HT1080 (cell line): ENCODE results near the gene NPLOC4. TPM values are rescaled to one million over a fixed set of nuclear protein-coding genes. Genes with fewer than 3 reads are reported as not detected.

Source experiments
- DNase-seq: peaks from one replicate; pipeline ENCODE4 v3.0.0-alpha.2; 2015; ENCODE audit warnings: low read depth
- total RNA-seq: library from RNA; depleted of rRNA; stranded (reverse); fragments of >200 nt; shearing (Covaris generic); gene quantifications from 2 replicates; pipeline ENCODE4 v1.2.3, GENCODE V29; 2014

Gene NPLOC4
- total RNA-seq, 1 experiment from 2014 or later: 83.9 TPM

DNA sequence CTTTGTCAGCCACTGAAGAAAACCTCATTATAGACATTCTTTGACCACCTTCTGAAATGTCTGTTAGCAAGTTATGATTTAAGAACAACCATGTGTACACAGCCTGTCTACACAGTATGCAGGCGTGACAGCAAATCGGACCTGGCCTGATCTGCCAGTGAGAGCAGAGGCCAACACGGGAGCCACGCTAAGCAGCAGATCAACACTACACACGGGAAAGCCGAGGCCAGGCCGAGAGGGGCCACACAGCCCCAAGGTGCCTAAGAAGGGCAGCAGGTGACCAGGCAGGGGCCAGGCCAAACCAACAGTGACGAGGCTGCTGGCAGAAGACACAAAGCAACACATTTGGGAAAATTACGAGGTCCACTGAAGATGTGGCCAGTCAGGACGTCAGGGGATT is 68.5 kb downstream of the NPLOC4 start:
- no peak for DNase-seq

DNA sequence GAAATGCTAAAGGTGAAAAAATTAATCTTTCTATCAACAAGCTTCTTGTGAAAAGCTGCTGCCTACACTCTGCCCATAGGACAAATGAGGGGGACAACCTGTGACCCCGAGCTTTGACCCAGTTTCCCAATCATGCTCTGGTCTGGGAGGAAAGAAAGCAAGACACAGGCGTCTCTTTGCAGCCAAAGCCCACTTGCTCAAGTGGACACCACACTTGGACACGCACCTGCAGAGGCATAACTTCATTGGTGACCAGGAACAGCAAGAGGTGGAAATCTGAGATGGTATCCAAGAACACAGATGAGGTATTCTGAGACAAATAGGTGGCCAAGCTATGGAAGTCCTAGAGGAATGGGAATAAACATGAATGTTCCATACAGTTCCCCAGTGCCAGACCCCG is 69.7 kb downstream of the NPLOC4 start:
- no peak for DNase-seq

DNA sequence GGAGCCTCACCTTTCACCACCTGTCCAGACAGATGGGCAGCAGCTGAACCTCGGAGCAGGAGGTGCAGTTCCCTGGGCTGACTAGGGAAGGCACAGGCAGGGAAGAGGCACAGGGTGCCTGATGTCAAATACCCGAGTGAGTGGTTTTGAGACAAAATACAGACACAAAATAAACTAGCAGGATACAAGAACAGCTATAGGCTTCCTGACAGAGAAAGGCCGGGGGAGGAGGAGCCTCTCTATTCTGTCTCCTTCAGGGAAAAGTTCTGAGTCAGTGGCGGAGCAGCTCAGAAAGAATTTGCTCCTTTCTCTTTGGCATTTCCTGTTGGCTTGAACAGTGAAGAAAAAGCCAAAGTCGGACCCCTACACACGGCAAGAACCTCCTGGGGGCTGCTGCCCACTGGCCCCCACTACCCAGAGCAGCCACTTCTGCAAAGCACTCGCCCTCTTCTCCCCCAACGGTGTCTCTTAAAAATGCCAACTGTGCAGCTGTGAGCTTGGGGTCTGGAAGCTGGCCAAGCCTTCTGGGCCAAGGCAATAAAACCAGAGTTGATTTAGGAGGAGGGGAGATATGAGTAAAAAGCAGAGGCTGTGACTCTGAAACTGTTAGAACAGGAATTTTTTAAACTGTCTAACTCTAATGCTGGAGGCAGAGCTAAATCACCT is 70.3 kb downstream of the NPLOC4 start:
- DNase-seq: peak; percentile 98

DNA sequence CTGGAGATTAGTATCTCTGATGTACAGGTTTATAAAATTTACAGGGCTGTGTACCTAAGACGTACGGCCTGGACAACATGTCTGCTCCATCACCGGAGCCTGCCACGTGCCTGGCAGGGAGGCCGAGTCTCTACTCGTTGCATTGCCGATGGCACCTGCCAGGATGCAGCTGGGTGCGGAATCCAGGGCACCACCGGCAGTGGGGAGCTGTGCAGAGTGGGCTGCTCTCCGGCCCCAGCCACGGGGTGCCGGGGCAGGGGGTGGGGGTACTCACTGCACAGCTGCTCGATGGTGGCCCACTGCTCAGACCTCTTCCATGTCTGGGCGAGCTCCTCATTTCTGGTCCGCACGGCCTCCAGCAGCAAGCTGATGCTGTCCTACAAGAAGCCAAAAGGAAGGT is 71.7 kb downstream of the NPLOC4 start:
- DNase-seq: no peak

- DNase-seq: no peak
These were observed 72.1 kb downstream of the NPLOC4 start for GRCh38 chr17:81564778-81565177.

GRCh38 chr17:81563861-81564586 is 72.9 kb downstream of the NPLOC4 start:
- DNase-seq: no peak

DNA sequence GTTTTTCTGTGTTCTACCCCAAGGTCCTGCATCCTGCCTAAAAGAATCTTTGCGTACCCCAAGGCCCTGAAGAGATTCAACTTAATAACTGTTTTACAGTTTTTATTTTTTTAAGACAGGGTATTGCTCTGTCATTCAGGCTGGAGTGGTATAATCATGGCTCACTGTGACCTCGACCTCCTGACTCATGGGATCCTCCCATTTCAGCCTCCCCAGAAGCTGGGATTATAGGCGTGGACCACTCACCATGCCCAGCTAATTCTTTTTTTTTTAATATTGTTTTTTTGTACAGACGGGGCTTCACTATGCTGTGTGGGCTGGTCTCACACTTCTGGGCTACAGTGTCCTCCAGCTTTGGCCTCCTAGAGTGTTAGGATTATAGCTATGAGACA is 75.4 kb downstream of the NPLOC4 start:
- peak; percentile 80 for DNase-seq

DNA sequence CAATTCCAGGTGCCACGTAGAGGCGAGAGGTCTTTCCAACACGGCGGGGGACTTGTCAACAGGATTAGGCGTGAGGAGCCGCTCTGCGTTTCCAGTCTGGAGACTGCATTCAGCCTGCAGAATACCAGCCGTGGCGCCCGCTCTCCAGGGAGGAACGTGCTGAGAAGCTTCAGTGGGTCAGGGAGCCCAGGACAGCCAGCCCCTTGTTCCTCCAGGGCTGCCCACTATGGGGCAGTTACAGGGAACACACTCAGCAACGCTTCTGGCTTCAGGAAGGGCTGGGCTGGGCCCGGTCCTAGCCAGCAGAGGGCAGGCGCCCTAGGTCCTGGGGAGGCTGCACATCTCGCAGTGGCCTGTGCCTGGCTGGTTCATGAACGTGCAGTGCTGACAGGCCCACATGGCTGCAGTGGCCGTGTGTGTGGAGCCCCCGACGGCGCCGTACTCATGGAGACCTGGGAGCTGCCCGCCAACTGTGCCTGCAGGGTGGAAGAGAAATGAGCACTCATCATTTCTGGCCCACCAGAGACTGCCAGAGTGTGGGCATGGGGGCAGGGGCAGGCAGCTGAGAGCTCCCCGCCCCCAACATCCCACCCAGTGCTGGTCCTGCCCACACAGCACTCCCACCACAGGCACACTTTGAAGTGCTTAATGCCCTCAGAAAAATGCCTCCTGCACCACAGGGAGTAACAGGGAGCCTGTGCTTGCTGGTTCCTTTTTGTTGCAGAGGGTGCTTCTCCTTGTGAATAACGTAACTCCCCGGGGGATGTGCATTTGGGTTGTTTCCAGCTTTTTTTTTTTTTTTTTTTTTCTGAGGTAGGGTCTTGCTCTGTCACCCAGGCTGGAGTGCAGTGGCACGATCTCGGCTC is 77.7 kb downstream of the NPLOC4 start:
- DNase-seq: no peak

DNA sequence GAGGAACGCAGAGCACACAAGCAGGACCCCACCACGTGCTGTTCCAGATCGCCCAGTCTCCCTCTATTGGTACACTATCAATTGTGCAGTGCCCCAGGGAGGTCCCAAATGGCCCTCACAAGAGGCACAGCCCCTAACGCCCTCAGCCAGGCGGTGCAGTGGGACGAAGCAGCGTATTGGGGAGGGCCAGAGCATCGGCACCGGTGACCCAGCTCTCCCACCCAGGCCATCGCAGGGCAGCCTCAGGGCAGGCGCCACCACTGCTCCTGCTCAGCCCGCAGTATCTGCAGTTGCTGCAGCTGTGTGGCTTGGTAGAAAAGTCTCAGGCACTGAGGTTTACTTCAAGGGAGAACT is 78.8 kb downstream of the NPLOC4 start:
- DNase-seq: no peak

GRCh38 chr17:81557276-81558114 is 79.4 kb downstream of the NPLOC4 start:
- DNase-seq: no peak

GRCh38 chr17:81556863-81557262 is 80.0 kb downstream of the NPLOC4 start:
- no peak for DNase-seq

GRCh38 chr17:81556175-81556691 is 80.7 kb downstream of the NPLOC4 start:
- DNase-seq: peak; percentile 56

- DNase-seq: peak; percentile 96
These were observed 83.2 kb downstream of the NPLOC4 start for GRCh38 chr17:81553616-81554181.

DNA sequence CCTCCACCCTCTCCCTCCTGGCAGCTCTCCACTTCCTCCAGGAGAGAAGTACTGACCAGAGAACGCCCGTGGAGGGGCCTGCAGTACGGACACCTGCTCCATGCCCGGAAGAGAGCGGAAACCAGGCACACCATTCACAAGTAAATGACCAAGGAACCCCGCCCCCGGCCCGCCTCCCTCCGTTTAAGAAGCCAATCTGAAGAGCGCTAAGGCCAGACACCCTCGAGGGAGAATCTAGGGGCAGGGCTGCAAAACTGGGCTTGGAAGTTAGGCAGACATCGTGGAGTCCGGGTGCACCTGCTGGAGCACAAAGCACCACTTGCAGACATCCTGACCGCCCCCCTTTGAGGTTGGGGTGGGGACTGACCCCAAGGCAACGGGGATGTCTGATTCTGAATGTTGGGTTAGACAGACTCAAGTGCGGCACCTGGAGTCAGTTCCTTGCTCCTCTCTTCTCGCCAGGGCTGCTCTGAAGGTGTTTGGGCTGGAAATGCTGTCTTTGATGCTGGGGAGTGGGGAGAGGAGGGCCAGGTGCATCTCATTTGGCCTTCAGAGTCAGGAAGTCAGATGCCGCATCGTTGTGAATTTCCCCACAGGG is 83.8 kb downstream of the NPLOC4 start:
- DNase-seq: peak; percentile 87

DNA sequence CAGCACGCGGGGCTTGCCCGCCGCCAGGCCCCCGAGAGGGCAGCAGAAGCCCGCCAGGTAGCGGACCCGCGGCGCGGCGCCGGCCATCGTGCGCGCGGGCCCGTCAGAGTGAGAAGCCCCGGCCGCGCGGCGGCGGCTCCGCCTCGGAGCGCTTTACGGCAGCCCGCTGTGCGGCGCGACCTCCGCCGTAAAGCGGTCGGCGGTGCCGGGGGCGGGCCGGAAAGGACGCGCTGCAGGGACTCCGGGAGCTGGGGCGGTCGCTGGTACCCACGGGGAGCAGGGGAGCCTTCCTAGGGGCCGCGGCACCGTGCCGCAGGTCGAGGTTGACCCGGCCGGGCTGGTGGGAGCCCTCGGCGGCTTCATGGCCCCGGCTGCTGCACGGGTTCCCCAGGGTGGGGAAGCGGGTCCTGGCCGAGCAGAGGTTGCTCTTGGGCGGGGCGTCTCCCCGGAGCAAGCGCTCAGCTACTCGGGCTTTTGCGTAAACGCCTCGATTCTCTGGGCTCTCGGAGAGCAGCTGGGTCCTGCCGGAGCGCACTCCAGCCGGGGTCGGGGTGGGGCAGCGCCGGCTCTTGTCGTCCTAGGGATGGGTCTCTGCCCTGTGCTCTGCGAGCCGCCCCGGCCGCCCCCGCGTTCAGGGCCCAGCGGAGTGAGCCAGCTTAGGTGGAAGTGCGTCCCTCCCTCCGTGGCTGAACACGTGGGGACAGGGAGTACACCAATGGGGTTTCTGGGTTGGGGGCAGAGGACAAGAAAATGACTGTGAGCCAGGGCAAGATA is 84.5 kb downstream of the NPLOC4 start, which contains the start of gene FAAP100:
TSS of gene FAAP100 (minus strand) at position 110 of the 774 bp plus-strand sequence. CDS start at position 87, 23 bp downstream.
- peak; percentile 76 for DNase-seq

DNA sequence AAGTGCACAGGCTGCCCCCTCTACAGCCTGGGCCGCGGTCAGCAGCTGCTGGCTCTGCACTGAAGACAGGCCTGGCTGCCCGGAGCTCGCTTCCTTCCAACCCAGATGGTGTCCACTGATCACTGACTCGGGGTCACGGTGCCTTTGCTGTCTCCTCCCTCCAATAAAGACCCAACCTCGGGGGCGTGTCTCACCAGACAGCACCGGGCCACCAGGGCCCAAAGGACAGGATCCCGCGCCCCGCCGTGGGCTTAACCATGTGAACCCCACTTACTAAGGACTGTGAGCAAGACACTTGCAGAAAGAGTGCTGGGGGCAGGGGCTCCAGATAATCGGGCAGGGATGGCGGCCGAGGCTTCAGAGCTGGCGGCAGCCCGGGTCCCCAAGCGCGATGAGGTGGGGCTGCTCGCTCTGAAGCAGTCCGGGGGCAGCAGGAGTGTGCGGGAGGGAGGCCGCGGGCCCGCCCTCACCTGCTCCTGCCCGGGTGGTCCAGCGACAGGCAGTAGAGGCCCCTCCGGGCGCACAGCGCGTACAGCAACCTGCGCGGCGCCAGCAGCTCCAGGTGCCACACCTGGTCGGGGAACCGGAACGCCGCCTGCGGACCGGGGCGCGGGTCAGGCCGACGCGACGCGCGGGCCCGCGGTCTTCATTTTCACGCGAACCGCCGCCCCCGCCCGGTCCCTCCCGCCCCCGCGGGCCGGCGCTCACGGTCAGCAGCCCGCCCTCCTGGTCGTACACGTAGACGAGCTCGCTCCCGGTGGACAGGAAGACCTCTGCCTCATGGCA is 85.3 kb downstream of the NPLOC4 start:
- DNase-seq: no peak

DNA sequence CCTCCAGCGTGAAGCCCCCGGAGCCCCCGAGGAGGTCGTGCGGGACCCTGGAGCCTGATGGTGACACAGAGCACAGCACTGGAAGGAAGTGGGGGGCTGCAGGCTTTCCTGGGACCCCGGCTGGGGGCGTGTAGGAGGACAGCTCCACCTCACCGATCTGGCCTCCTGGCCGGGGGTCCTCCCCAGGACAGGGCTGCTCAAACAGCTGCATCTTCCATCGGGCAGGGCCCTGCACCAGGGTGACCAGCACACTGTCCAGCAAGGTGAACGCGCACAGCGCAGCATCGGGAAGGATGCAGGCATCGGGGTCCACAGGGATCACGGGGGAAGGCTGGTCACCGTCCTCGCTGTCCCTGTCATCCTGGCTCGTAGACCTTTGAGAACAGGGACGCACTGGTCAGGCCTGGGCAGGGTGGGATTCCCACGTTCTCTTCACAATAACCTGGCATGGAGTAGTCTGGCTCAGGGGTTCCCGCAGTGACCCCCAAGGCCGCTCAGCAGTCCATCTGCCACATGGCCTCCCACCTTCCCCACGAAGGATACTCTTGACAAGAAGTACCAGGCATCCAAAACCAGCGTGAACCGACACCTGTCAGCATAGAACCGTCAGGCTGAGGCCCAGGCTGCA is 86.0 kb downstream of the NPLOC4 start:
- DNase-seq: no peak

DNA sequence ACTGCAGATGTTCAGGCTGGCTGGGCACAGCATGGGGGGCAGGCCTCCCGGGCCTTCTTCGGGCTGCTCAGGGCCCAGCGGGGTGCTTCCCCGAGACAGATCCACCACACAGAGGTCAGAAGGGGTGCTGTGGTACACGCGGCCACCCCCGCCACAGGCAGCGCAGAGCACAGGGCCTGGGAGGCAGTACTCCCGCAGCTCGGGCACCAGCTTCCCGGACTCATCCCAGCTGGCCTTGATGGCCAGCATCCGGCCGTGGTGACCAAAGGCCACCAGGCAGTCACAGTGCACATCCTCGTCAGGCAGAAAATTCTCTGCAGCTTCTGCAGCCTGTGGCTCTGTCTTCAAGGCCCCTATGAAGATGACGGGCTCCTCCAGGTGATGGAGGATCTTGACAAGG is 86.6 kb downstream of the NPLOC4 start:
- DNase-seq: no peak
